RWPE1 (cell line): ENCODE results near the gene ADRM1.
A peak's percentile ranks its signal among the peaks of the same experiment; 100 is the strongest.

Source experiments
- CTCF ChIA-PET: fragments of 350-600 bp; sonication (Branson Sonifier 250); formaldehyde crosslinking; extraction: SDS; loops from one replicate; lab custom pipeline; 2021; lab: Yijun Ruan, JAX
- POLR2A ChIA-PET: fragments of 400-600 bp; formaldehyde crosslinking; extraction: SDS; loops from one replicate; lab custom pipeline; 2020; ENCODE audit warnings: antibody characterized with exemption; ENCODE audit not compliant: low non-redundant PET; lab: Yijun Ruan, JAX
- DNase-seq: peaks from one replicate; pipeline ENCODE4 v3.0.0; 2012; ENCODE audit warnings: low spot score
- H3K27ac ChIP-seq: fragments of 450-650 bp; 2 replicates; pipeline ENCODE4 v1.5.1; 2017
- TF ChIP-seq, protein P1 (sequence below): fragments of 450-650 bp; conservative IDR thresholded peaks from 2 replicates; pipeline ENCODE4 v1.5.1; 2017; ENCODE audit warnings: low read depth, mild to moderate bottlenecking

ADRM1 gene

DNA sequence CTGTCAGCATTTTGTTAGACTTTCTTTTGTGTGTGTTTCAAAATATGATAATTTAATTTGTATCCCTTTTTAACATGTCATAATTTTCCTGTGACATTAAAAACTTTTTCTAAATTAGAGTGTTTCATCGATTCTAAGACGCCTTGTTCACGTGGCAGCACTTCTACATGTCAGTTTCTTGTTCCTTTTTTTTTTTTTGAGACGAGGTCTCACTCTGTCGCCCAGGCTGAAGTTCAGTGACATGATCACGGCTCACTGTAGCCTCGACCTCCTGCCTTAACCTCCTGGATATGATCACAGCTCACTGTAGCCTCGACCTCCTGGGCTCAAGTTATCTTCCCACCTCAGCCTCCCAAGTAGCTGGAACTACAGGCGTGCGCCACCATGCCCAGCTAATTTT, 27.6 kb upstream of the ADRM1 start:
- TF ChIP-seq, protein P1, sequence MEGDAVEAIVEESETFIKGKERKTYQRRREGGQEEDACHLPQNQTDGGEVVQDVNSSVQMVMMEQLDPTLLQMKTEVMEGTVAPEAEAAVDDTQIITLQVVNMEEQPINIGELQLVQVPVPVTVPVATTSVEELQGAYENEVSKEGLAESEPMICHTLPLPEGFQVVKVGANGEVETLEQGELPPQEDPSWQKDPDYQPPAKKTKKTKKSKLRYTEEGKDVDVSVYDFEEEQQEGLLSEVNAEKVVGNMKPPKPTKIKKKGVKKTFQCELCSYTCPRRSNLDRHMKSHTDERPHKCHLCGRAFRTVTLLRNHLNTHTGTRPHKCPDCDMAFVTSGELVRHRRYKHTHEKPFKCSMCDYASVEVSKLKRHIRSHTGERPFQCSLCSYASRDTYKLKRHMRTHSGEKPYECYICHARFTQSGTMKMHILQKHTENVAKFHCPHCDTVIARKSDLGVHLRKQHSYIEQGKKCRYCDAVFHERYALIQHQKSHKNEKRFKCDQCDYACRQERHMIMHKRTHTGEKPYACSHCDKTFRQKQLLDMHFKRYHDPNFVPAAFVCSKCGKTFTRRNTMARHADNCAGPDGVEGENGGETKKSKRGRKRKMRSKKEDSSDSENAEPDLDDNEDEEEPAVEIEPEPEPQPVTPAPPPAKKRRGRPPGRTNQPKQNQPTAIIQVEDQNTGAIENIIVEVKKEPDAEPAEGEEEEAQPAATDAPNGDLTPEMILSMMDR = no peak
- POLR2A ChIA-PET = no interaction called here
- DNase-seq = no peak
- no peak overlapping the region for H3K27ac ChIP-seq
- CTCF ChIA-PET = interaction anchor here (0.6 kb wide), 1 partner anchor 119 kb away, joined by 3 read pairs; no protein-coding TSS in a partner anchor

DNA sequence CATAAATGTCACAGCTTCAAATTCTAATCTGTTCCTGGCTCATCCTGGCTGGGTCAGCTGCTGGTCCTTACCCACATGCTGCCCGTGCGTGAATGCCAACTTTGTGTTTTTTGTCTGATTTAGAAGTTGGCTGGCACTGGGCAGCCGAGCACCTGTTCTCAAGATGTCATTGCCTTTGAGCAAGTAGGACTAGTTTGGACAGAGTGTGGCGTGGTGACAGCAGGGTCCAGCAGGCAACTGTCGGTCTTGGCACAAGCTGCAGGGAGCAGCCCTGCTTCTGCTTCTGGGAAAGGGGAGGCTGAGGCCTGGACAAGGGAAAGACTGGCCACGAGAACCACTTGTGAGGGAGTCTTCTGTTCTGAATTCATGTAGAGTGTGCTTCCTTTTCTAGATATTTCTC, 26.4 kb upstream of the ADRM1 start:
- no peak for DNase-seq
- TF ChIP-seq, protein P1 = no peak
- ChIA-PET POLR2A (no interaction called here), CTCF (interaction anchor here (0.7 kb wide), 1 partner anchor 325 kb away, joined by 5 read pairs; no protein-coding TSS in a partner anchor)
- H3K27ac ChIP-seq = no peak overlapping the region

DNA sequence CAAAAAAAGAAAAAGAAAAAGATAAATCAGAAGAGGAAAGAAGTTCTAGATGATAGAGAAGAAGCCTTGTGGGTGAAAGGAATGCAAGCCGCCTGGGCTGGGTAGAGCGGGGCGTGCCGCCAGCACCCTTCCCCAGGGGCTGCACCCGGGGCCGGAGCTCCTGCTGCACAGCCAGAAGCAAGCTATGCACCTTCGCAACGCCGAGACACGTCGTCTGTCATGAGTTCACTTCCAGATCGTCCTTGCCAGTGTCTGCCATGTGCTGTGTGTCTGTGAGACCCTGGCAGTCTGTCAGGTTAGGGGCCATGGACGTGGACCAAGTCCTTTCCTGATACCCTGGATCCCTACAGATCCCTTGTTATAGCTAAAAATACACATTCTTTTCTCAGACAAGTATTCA, 25.5 kb upstream of the ADRM1 start:
- ChIA-PET POLR2A (no interaction called here), CTCF (interaction anchor here (0.7 kb wide), 1 partner anchor 326 kb away, joined by 5 read pairs; no protein-coding TSS in a partner anchor)
- peak overlapping the region; percentile 23; the same call in 1 of the 2 replicates for H3K27ac ChIP-seq
- TF ChIP-seq, protein P1 = no peak
- DNase-seq = no peak

DNA sequence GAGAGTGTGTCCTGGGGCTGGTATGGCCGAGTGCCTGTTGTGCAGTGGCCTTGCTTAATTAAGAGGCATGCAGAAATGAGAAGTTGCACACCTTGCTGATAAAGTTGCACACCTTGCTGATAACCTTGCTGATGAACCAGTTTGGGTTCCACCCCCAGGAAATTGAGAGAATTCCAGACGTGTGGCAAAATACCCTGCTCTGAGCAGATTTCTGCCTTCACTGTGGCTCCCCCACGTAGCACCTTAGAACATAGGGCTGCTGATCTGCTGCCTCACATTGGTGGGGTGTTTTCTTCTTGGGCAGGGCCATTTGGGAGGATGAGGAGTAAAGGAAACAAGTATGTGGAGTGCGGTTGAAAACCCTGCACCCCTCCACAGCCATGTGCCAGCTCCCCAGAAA, 22.5 kb upstream of the ADRM1 start:
- CTCF ChIA-PET = no interaction called here
- DNase-seq = no peak

DNA sequence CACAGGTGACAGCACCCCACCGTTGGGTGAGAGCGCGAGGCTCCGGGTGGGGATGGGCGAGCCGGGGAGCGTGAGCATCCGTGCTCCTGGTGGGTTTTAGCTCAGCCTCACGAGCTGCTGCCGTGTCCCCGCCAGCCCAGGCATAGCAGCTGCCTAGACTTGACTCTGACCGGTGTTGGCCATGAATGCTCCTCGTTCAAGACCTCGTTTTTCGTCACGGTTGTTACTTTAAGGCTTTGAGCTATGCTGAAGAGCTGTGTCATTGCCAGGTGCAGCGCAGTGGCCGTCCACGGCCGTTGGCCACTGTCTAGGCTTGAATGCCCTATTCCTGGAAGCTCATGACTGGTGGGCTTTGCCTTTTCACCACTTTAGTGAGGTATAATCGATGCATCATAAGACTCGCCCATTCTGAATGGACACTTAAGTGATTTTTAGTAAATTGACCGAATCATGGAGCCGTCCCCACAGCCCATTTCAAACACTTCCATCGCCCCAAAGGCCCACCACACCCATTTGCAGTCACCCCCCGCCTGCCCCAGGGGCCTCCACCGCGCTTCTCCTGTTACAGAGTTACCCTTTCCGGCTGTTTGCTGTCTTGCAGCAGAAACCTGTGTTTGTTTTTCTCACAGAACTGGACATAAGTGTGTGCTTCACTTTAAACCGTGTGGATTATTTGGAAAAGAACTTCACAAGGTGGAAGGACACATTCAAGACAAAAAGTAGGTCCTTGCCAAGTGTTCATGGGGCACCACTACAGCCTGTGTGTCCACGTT, 21.4 kb upstream of the ADRM1 start:
- ChIA-PET POLR2A (no interaction called here), CTCF (interaction anchor here (0.6 to 0.7 kb wide), 2 partner anchors 20 to 296 kb away, joined by 3 to 4 read pairs; no protein-coding TSS in a partner anchor)
- TF ChIP-seq, protein P1 = no peak
- DNase-seq = no peak
- H3K27ac ChIP-seq = no peak overlapping the region

More for the DNA sequence above, 22.5 kb upstream of the ADRM1 start:
- TF ChIP-seq, protein P1 = no peak
- no peak overlapping the region for H3K27ac ChIP-seq
- POLR2A ChIA-PET = no interaction called here

DNA sequence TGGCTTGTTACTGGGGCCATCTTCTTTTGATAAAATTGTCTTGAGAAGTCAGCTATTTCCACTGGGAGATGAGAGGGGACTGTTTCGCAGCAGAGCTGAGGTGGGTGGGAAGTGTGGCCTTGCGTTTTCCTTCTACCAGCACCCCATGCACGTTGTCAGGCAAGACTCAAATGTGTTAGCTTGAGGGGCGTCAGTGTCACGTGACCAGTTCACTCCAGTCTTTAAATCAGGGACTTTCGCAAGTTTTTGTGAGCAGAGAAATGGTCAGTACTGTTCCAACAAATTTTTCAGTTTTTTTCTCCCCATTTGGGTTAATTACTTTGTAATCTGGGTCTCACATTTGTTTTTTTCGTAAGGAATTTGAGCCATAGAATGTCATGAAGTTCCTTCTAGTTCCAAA, 20.7 kb upstream of the ADRM1 start:
- DNase-seq = no peak
- ChIA-PET CTCF (interaction anchor here (0.6 to 0.7 kb wide), 2 partner anchors 128 to 295 kb away, joined by 3 to 5 read pairs; no protein-coding TSS in a partner anchor), POLR2A (no interaction called here)
- TF ChIP-seq, protein P1 = no peak
- H3K27ac ChIP-seq = no peak overlapping the region
